Transverse colon (tissue), 3 donors: ENCODE data around the gene GLIPR1L1.

Source experiments
- EP300 ChIP-seq: sonication (generic); formaldehyde crosslinking; IDR thresholded peaks from one replicate; pipeline ENCODE4 v1.6.1; 2017; ENCODE audit warnings: antibody characterized with exemption, low read depth
- TF ChIP-seq, protein P1 (sequence below), 5 experiments: fragments of 200-600 bp in 3 of 5; fragments of 450-650 bp in 2 of 5; sonication (generic) in 3 of 5; IDR thresholded peaks; 1 replicate in 2 of 5; 2 replicates in 3 of 5; pipeline ENCODE4 v1.5.1; 2016 to 2017; ENCODE audit warnings: antibody characterized with exemption in 5 of 5, inconsistent platforms in 3 of 5, mild to moderate bottlenecking in 2 of 5, moderate library complexity in 1 of 5

GRCh38 chr12:75390156-75390898 is 55.9 kb downstream of the GLIPR1L1 start:
- TF ChIP-seq, protein P1, sequence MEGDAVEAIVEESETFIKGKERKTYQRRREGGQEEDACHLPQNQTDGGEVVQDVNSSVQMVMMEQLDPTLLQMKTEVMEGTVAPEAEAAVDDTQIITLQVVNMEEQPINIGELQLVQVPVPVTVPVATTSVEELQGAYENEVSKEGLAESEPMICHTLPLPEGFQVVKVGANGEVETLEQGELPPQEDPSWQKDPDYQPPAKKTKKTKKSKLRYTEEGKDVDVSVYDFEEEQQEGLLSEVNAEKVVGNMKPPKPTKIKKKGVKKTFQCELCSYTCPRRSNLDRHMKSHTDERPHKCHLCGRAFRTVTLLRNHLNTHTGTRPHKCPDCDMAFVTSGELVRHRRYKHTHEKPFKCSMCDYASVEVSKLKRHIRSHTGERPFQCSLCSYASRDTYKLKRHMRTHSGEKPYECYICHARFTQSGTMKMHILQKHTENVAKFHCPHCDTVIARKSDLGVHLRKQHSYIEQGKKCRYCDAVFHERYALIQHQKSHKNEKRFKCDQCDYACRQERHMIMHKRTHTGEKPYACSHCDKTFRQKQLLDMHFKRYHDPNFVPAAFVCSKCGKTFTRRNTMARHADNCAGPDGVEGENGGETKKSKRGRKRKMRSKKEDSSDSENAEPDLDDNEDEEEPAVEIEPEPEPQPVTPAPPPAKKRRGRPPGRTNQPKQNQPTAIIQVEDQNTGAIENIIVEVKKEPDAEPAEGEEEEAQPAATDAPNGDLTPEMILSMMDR (IDR thresholded peaks at IDR 0.05): no peak
- TF ChIP-seq EP300: no peak
